Esophagus muscularis mucosa (tissue), 4 donors: ENCODE measurements around the gene EEIG2. TPM values are rescaled to one million over a fixed set of nuclear protein-coding genes. Genes with fewer than 3 reads are reported as not detected.

Experiments
- DNase-seq: peaks from one replicate; pipeline ENCODE4 v3.0.0-alpha.2; 2017; ENCODE audit errors: extremely low spot score
- H3K27ac ChIP-seq, 4 donors: fragments of 200-600 bp; sonication (generic); replicated peaks in 1 of 4; 1 replicate in 3 of 4; 2 replicates in 1 of 4; pipeline ENCODE4 v1.5.1; 2016 to 2019; ENCODE audit warnings: mild to moderate bottlenecking in 1 of 4
- H3K27me3 ChIP-seq, 4 donors: fragments of 200-600 bp; sonication (generic); one replicate each; pipeline versions ENCODE4 v1.5.1 to v1.6.0; 2016 to 2019
- H3K36me3 ChIP-seq, 4 donors: fragments of 200-600 bp; sonication (generic); one replicate each; pipeline ENCODE4 v1.5.1; 2016 to 2019
- H3K4me1 ChIP-seq, 4 donors: fragments of 200-600 bp; sonication (generic); one replicate each; pipeline ENCODE4 v1.5.1; 2016 to 2019
- H3K4me3 ChIP-seq, 4 donors: fragments of 200-600 bp; sonication (generic); 1 replicate in 2 of 4; 2 replicates in 2 of 4; pipeline ENCODE4 v1.5.1; 2016 to 2019; ENCODE audit warnings: mild to moderate bottlenecking in 4 of 4, moderate library complexity in 1 of 4
- H3K9me3 ChIP-seq, 4 donors: fragments of 200-600 bp; sonication (generic); 1 replicate in 3 of 4; 2 replicates in 1 of 4; pipeline ENCODE4 v1.5.1; 2016 to 2019
- CTCF ChIP-seq, 3 experiments: fragments of 200-600 bp in 2 of 3; fragments of 450-650 bp in 1 of 3; sonication (generic) in 2 of 3; IDR thresholded peaks; one replicate each; pipeline ENCODE4 v1.5.1; 2017 to 2019; ENCODE audit warnings: antibody characterized with exemption in 3 of 3, mild to moderate bottlenecking in 2 of 3, moderate library complexity in 1 of 3
- EP300 ChIP-seq: sonication (generic); formaldehyde crosslinking; IDR thresholded peaks from one replicate; pipeline ENCODE4 v1.6.1; 2017; ENCODE audit warnings: antibody characterized with exemption
- POLR2A ChIP-seq: fragments of 450-650 bp; IDR thresholded peaks from one replicate; pipeline ENCODE4 v1.6.1; 2017; ENCODE audit warnings: antibody characterized with exemption, moderate library complexity, mild to moderate bottlenecking, low read depth
- POLR2AphosphoS5 ChIP-seq, 2 donors: sonication (generic); formaldehyde crosslinking; IDR thresholded peaks; one replicate each; pipeline ENCODE4 v1.6.1; 2017; ENCODE audit warnings: antibody characterized with exemption in 2 of 2
- WGBS: methylation state at CpG from one replicate; pipeline ENCODE4 v1.1.5; 2018; 5-methylcytosine and 5-hydroxymethylcytosine counted together
- intact Hi-C: fragments of 100-400 bp; cut with DNase I; formaldehyde crosslinking; loops from one replicate; pipeline ENCODE4 v1.15.1; 2023
- total RNA-seq, 4 donors: library from RNA; depleted of rRNA; stranded (reverse); fragments of >200 nt; gene quantifications; one replicate each; pipeline versions ENCODE4 v1.1.0 to v1.2.1, GENCODE V29; 2016

The EEIG2 gene
- total RNA-seq, 4 donors from 2014 or later, result 11.6 to 17.2 (median 14.4) TPM

- Histone ChIP-seq H3K27me3 (no peaks in the 10 kb centered on the region), H3K4me3 (no peak overlapping the region), H3K36me3 (no peaks in the 10 kb centered on the region), H3K9me3 (no peaks in the 10 kb centered on the region), H3K27ac (peak overlapping the region; percentile 48 to 74 (median 61)), H3K4me1 (peaks cover 22 to 63% (median 48%) of the 10 kb centered on the region in 4 donors)
- 76% methylated on average over 5 of the region's 5 CpGs for WGBS
- TF ChIP-seq POLR2AphosphoS5 (IDR thresholded peaks at IDR 0.05) (no peak), POLR2A (no peak), EP300 (no peak), CTCF (IDR thresholded peaks at IDR 0.05) (no peak)
- intact Hi-C loops, result no loop called here
- no peak for DNase-seq
Measured at GRCh38 chr1:108592030-108592759, 32.3 kb downstream of the EEIG2 start.

- WGBS, result 93% methylated on average over 2 of the region's 2 CpGs
- Histone ChIP-seq H3K4me1 (peaks cover 22 to 63% (median 48%) of the 10 kb centered on the region in 4 donors), H3K27ac (peak overlapping the region; percentile 10 to 58 (median 38)), H3K9me3 (no peaks in the 10 kb centered on the region), H3K36me3 (no peaks in the 10 kb centered on the region), H3K4me3 (no peak overlapping the region), H3K27me3 (no peaks in the 10 kb centered on the region)
- TF ChIP-seq POLR2A (no peak), EP300 (no peak)
- intact Hi-C loops, result no loop called here
- no peak for DNase-seq
Measured at GRCh38 chr1:108593448-108593847, 33.5 kb downstream of the EEIG2 start.

- 14% methylated on average over 2 of the region's 2 CpGs for WGBS
- DNase-seq, result no peak
- Histone ChIP-seq H3K36me3 (no peaks in the 10 kb centered on the region), H3K4me3 (no peak overlapping the region), H3K9me3 (no peaks in the 10 kb centered on the region), H3K27ac (peak overlapping the region; percentile 40 to 62 (median 48)), H3K4me1 (peaks cover 24 to 61% (median 43%) of the 10 kb centered on the region in 4 donors), H3K27me3 (no peaks in the 10 kb centered on the region)
- TF ChIP-seq POLR2A (no peak), POLR2AphosphoS5 (IDR thresholded peaks at IDR 0.05) (no peak), EP300 (no peak), CTCF (IDR thresholded peaks at IDR 0.05) (no peak)
- intact Hi-C loops, result no loop called here
Measured at GRCh38 chr1:108595507-108595906, 35.6 kb downstream of the EEIG2 start.

GRCh38 chr1:108597041-108597440, 37.1 kb downstream of the EEIG2 start:
- no peak overlapping the region for H3K27ac ChIP-seq
- no peak for DNase-seq
- peaks cover 0 to 2% (median under 1%) of the 10 kb centered on the region in 4 donors for H3K36me3 ChIP-seq
- intact Hi-C loops, result no loop called here
- H3K9me3 ChIP-seq, result no peaks in the 10 kb centered on the region
- H3K4me1 ChIP-seq, result peaks cover 21 to 45% (median 31%) of the 10 kb centered on the region in 4 donors
- no peaks in the 10 kb centered on the region for H3K27me3 ChIP-seq
- no peak for TF ChIP-seq POLR2AphosphoS5 (IDR thresholded peaks at IDR 0.05)
- no peak overlapping the region for H3K4me3 ChIP-seq

DNA sequence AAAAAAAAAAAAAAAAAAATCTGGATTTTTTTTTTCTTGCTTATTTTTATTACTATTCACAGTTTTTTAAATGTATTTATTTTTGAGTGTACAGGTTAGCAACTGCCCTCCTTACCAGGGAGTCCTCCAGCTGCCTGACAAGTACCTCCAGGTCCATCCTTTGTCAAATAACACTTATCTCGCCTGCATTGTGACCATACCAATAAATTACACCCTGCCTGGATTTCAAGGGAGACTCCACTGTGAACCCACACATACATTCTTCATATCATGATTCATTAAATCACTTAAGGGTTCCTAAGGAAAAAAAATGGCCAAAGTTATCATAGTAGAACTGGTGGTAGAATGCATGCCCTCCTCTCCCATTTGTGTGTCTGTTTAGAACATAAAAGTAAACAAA, 38.4 kb downstream of the EEIG2 start:
- no peak for TF ChIP-seq CTCF (IDR thresholded peaks at IDR 0.05)
- TF ChIP-seq EP300, result no peak
- no peak for TF ChIP-seq POLR2AphosphoS5 (IDR thresholded peaks at IDR 0.05)
- TF ChIP-seq POLR2A, result no peak
- 100% methylated on average over 1 of the region's 1 CpG for WGBS
- Histone ChIP-seq H3K4me3 (no peak overlapping the region), H3K27me3 (no peaks in the 10 kb centered on the region), H3K36me3 (peaks cover 0 to 13% (median 4%) of the 10 kb centered on the region in 4 donors), H3K9me3 (no peaks in the 10 kb centered on the region), H3K27ac (no peak overlapping the region), H3K4me1 (peaks cover 16 to 32% (median 23%) of the 10 kb centered on the region in 4 donors)
- no peak for DNase-seq
- intact Hi-C loops, result no loop called here
